ENCODE measurements around the gene SSRP1.

GRCh38 chr11:57339328-57339727, 3.6 kb upstream of the SSRP1 start:
- no peak for TF ChIP-seq CTCF (IDR thresholded peaks at IDR 0.05; ENCODE audit: low read length)
- TF ChIP-seq EZH2 (optimal IDR thresholded peaks at IDR 0.05; ENCODE audit: low read depth, low read length) = no peak
- no peak for TF ChIP-seq EZH2phosphoT487 (IDR thresholded peaks at IDR 0.05; ENCODE audit: low read length)

Measured in MM.1S (cell line).